GM12801 (cell line): ENCODE data around the gene SFMBT2.

Source experiments
- CTCF ChIP-seq: IDR thresholded peaks from one replicate; pipeline ENCODE4 v1.5.1; 2011; ENCODE audit warnings: control low read depth; ENCODE audit not compliant: insufficient read length; ENCODE audit errors: extremely low read depth

The SFMBT2 gene

GRCh38 chr10:7230036-7230435 is 180.8 kb downstream of the SFMBT2 start:
- no peak for TF ChIP-seq CTCF

GRCh38 chr10:7225133-7225532 is 185.7 kb downstream of the SFMBT2 start:
- no peak for TF ChIP-seq CTCF

GRCh38 chr10:7218968-7219367 is 191.9 kb downstream of the SFMBT2 start:
- no peak for TF ChIP-seq CTCF

- no peak for TF ChIP-seq CTCF
Observed at GRCh38 chr10:7211857-7212577, 198.8 kb downstream of the SFMBT2 start.

- TF ChIP-seq CTCF, result no peak
Observed at GRCh38 chr10:7210516-7210915, 200.3 kb downstream of the SFMBT2 start.

GRCh38 chr10:7209458-7209857 is 201.4 kb downstream of the SFMBT2 start:
- TF ChIP-seq CTCF, result no peak

GRCh38 chr10:7206412-7207100 is 204.3 kb downstream of the SFMBT2 start:
- TF ChIP-seq CTCF, result no peak
